ENCODE measurements around the gene FYCO1.
"Not testable (repeated sequence)": the region's sequence is repeated elsewhere in the genome, so short reads cannot be mapped to it uniquely, and the experiment has no call there.

The FYCO1 gene

GRCh38 chr3:45995236-45996192, at the start of gene FYCO1:
Gene FYCO1 (minus strand): TSS chr3:45995824. CDS start chr3:45984910, 10,914 bp downstream.
- peak; percentile 92 for DNase-seq

- DNase-seq, result no peak
Measured at GRCh38 chr3:46038916-46039315, 43.3 kb upstream of the FYCO1 start.

GRCh38 chr3:46038071-46038470, 42.4 kb upstream of the FYCO1 start:
- not testable (repeated sequence) for DNase-seq

GRCh38 chr3:46036191-46036590, 40.6 kb upstream of the FYCO1 start:
- no peak for DNase-seq

GRCh38 chr3:46031747-46032146, 36.1 kb upstream of the FYCO1 start:
- no peak for DNase-seq

- DNase-seq, result no peak
Measured at GRCh38 chr3:46031269-46031668, 35.6 kb upstream of the FYCO1 start.

- no peak for DNase-seq
Measured at GRCh38 chr3:46030626-46031025, 35.0 kb upstream of the FYCO1 start.

- no peak for DNase-seq
Measured at GRCh38 chr3:46029953-46030543, 34.4 kb upstream of the FYCO1 start.

GRCh38 chr3:46027736-46028397, 32.2 kb upstream of the FYCO1 start:
- no peak for DNase-seq

- no peak for DNase-seq
Measured at GRCh38 chr3:46027021-46027705, 31.5 kb upstream of the FYCO1 start, which contains the start of gene XCR1. Gene XCR1 (minus strand): TSS chr3:46027483. CDS start chr3:46021947, 5,536 bp downstream.

- no peak for DNase-seq
Measured at GRCh38 chr3:46025139-46025538, 29.5 kb upstream of the FYCO1 start.

- DNase-seq, result no peak
Measured at GRCh38 chr3:46024131-46024530, 28.5 kb upstream of the FYCO1 start.

GRCh38 chr3:46022909-46023785, 27.5 kb upstream of the FYCO1 start:
- no peak for DNase-seq

GRCh38 chr3:46021516-46021915, 25.9 kb upstream of the FYCO1 start:
- no peak for DNase-seq

- no peak for DNase-seq
Measured at GRCh38 chr3:46020766-46021510, 25.3 kb upstream of the FYCO1 start.

GRCh38 chr3:46019707-46020106, 24.1 kb upstream of the FYCO1 start:
- no peak for DNase-seq

- no peak for DNase-seq
Measured at GRCh38 chr3:46017720-46018119, 22.1 kb upstream of the FYCO1 start.

GRCh38 chr3:46013316-46014094, 17.9 kb upstream of the FYCO1 start:
- DNase-seq, result no peak

- no peak for DNase-seq
Measured at GRCh38 chr3:46012246-46012645, 16.6 kb upstream of the FYCO1 start.

GRCh38 chr3:46010519-46011113, 15.0 kb upstream of the FYCO1 start:
- no peak for DNase-seq
